HG03045 (cell line): ENCODE data around the gene PARP8.
"Not testable (repeated sequence)": the region's sequence is repeated elsewhere in the genome, so short reads cannot be mapped to it uniquely, and the experiment has no call there.

Experiments used
- ATAC-seq: cut with Tn5 transposase; IDR thresholded peaks from one replicate; pipeline ENCODE4 v1.9.1; 2021; ENCODE audit warnings: mild to moderate bottlenecking, moderate library complexity; ENCODE audit not compliant: unreplicated experiment

Gene PARP8

DNA sequence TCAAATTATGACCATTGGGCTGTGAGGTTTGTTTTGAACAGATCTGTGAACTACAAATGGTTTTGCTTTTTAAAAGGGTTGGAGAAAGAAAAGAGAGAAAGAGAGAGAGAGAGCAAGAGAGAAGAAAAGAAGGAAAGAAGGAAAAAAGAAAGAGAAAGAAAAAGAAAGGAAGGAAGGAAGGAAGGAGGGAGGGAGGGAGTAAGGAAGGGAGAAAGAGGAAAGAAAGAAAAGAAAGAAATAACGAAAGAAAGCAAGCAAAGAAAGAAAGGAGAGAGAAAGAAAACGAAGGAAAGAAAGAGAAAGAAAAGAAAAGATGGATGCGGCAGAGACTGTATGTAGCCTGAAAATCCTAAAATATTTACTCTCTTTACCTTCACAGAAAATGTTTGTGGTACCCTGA is 104.0 kb downstream of the PARP8 start:
- no peak for ATAC-seq

DNA sequence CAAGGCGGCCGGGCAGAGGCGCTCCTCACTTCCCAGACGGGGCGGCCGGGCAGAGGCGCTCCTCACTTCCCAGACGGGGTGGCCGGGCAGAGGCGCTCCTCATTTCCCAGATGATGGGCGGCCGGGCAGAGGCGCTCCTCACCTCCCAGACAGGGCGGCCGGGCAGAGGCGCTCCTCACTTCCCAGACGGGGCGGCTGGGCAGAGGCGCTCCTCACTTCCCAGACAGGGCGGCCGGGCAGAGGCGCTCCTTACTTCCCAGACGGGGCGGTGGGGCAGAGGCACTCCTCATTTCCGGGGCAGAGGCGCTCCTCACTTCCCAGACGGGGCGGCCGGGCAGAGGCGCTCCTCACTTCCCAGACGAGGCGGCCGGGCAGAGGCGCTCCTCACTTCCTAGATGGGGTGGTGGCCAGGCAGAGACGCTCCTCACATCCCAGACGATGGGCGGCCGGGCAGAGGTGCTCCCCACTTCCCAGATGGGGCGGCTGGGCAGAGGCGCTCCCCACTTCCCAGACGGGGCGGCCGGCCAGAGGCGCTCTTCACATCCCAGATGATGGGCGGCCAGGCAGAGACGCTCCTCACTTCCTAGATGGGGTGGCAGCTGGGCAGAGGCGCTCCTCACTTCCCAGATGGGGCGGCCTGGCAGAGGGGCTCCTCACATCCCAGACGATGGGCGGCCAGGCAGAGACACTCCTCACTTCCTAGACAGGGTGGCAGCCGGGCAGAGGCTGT is 108.2 kb downstream of the PARP8 start:
- ATAC-seq, result not testable (repeated sequence)

DNA sequence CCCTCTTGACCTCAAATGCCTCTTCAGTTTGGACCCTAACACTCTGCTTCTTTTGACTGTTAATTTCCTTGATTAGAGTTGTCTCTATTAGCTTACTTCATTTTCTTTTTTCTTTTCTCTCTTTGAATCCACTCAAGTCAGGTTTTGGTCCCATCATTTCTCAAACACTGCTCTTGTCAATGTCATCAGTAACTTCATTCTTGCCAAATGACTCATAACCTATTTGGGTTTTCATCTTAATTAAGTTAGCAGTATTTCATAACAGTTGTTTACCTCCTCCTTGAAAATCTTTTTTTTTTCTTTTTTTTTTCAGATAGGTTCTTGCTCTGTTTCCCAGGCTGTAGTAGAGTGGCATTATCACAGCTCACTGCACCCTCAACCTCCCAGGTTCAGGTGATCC is 119.6 kb downstream of the PARP8 start:
- ATAC-seq, result no peak

GRCh38 chr5:50791813-50792212 is 125.4 kb downstream of the PARP8 start:
- no peak for ATAC-seq

DNA sequence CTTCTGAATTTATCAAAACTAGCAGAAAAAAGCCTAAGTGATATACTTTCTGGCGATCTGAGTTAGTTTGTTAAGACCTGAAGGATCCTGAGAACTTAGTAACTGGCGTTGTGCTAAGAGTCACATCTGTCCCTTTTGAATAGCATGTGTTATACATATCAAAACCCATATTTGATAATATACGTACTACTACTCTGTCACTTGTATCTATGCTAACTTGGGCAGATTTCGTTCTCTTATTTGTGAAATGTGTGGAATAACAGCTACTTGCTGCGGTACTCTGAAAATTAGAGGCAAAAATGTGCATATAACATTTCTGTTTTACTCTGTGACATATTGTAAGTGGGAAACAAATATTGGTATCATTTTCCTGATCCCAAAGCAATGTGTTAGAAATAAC is 126.4 kb downstream of the PARP8 start:
- ATAC-seq, result no peak

GRCh38 chr5:50794812-50795211 is 128.4 kb downstream of the PARP8 start:
- no peak for ATAC-seq

DNA sequence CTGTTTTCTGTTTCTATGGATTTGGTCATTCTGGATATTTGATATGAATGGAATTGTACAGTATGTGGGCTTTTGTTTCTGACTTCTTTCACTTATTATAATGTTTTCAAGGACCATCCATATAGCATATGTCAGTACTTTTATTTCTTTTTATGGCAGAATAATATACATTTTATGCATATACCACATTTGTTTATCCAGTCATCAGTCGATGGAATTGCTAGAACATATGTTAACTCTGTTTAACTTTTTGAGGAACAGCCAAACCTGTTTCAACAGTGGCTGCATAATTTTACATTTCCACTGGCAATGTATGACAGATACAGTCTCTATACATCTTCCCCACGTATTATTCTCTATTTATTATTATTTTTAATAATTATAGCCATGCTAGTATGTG is 131.6 kb downstream of the PARP8 start:
- ATAC-seq, result no peak

- ATAC-seq, result no peak
Measured at GRCh38 chr5:50799596-50799995, 133.2 kb downstream of the PARP8 start.

DNA sequence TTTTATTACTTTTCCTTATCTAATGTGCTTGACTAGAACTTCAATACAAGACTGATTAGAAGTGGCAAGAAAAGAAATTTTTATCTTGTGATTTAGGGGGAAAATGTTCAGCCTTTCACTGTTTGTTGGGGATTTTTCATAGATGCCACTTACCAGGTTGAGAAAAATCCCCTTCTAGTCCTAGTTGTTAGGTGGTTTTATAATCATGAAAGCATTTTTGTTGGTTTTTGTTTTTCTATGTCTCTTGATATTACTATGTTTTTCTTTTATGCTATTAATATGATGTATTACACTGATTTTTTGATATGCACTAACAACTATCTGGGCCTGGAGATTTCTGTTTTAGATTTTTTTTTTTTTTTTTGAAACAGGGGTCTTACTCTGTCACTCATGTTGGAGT is 134.0 kb downstream of the PARP8 start:
- no peak for ATAC-seq

DNA sequence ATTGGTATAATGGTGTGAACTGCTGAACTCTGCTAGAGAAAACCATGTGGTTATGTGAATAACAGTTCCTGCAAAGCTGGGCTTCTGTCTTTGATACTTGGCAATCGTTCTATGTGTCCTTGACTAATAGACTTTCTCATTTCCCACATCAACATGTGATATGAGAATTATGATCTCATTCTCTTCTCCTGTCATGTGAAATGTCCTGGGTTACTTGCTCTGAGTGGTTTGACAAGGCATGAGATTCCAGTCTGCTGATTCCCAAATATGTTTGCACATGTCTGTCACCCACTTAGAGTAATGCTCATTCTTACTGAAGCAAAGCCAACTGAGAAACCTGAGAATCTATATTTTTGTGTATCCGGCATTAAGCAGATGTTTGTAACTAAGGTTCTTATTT is 141.2 kb downstream of the PARP8 start:
- ATAC-seq, result no peak

- ATAC-seq, result no peak
Measured at GRCh38 chr5:50808406-50808805, 142.0 kb downstream of the PARP8 start.

- ATAC-seq, result not testable (repeated sequence)
Measured at GRCh38 chr5:50811746-50812145, 145.3 kb downstream of the PARP8 start.

DNA sequence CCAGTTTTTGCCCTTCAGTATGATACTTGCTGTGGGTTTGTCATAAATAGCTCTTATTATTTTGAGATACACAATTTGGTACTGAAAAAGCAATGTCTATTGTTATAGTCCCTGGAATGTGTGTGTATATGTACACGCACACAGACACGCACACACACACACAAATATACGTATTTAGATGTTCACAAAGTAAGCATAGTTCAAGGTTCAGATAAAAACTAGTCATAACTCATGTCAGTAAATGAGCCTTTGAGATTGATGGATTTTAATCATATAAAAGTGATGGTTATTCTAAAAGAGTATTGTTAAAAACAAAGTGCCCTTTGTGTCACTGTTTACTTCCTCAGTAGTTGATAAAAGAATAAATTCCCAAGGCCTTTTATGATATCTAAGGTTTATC is 147.3 kb downstream of the PARP8 start:
- ATAC-seq, result no peak

DNA sequence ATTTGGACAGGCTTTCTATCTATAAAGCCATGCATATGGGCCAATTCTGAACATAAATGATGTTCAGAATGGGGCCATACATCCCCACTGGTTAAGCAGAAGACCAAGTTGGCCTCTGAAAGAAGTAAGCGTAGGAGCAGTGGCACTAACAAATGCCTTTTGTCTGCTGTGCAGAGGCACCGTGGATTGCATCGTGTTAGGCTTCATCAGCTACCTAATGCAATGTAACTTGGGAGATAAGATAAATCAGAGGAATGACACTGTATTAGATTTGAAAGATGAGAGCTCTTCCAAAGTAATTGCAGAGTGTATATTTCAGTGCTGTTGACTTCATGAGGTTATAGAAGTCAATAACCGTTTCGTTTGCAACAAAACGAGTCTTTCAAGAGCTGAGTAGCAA is 148.1 kb downstream of the PARP8 start:
- ATAC-seq, result no peak

GRCh38 chr5:50822046-50822445 is 155.6 kb downstream of the PARP8 start:
- ATAC-seq, result no peak

DNA sequence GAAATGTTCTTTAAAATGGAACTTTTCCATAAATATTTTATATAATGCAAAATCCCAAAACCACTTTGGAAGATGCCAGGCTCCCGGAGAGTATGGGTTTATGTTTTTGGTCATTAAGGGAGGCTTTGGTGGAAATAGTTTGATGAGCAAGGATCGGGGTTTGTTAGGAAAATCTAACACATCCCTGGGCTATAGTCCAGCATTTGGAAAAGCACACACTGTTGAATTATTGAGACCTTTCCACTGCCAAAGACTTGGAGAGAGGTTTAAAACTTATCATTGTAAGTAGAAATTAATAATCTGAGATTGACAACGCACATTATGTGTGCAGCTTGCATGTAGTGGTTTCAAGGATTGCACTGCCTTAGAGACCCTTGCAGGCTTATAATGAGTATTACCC is 156.3 kb downstream of the PARP8 start:
- no peak for ATAC-seq

DNA sequence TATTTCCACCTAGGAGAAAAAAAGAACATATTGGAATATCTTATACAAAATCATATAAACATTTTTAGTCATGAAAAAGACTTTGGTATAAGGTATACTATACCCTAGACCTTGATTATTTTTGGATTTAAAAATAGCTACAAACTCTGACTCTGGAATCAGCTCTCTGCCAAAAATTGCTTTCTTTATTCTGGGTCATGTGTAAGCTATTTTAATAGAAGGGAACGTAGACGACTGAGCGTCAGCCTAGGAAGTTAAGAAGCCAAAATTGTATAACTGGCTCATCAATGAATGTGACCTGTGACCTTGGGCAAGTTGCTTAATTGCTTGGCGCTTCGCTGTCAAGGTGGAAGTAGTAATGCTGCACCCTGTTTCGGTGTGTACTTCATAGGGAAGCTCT is 157.1 kb downstream of the PARP8 start:
- no peak for ATAC-seq

DNA sequence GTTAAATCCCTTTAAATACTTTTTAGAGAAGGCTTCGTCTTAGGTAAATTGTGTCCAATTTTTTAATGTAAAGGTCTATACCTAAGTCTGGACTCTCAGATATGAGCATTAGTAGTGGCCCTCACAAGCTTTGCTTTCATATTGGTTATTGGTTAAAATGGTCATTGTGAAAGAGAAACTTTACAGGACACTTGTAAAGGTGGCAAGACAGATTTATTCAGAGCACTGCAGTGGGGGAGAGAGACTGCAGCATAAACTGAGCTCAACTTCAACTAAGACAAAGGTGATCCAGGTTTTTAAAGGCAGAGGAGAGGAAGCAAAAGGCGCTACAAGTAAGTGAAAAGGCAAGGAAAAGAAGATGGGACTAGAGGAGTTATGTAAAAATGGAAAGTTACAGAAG is 157.7 kb downstream of the PARP8 start:
- ATAC-seq, result no peak

DNA sequence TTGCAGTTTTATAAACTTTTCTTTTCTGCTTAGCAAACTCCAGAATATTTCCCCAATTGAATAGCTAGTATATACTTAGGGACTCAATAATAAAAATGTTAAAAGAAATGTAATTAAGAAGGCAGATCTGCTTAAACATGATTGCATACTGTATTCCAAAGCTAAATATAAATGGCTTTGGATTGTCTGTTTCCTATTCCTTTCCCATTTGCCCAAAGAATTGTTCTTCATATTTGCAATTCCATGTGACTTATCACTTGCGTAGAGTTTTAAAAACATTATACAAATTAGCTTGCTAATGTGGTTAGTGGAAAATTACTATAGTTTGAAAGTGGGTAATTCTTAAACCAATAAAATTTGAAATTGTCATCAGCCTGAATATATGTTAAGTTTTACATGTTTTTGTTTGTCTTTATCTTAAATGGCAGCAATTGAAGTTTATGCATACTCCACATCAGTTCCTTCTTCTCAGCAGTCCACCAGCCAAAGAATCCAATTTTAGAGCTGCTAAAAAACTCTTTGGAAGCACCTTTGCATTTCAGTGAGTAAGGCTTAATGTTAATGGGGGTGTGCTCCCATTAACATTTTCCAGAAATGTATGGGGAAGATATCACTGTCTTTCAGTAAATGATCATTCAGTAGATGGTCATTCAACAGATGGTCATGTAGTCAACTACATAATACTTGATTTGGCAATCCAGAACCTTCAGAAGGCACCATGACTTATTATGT is 161.2 kb downstream of the PARP8 start:
- ATAC-seq, result no peak

- ATAC-seq, result no peak
Measured at GRCh38 chr5:50829023-50829422, 162.6 kb downstream of the PARP8 start.

DNA sequence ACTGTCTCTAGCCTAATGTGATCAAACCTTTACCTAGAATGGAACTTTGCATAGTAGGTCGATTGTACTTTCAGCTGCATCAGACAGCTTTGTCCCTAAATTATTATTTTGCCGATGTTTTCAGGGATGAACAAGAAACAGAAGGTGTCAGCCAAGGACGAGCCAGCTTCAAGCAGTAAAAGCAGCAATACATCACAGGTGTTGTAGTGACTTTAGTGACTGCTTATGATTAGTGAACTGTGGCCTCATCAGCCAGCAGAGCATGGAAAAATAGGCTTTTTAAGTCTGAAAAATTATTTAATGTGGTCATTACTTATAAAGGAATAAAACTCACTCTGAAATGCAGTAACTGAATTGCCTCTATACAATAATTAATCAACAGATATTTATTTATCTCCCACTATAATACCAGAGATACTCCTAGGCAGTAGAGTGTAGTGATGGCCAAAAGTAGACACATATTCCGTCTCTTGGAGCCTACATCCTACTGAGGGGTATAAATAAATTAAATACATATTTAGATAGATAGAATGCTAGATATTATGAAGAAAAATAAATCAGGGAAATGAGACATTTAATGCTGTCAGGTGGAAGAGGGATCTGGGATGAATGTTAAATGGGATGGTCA is 166.3 kb downstream of the PARP8 start:
- ATAC-seq, result no peak

DNA sequence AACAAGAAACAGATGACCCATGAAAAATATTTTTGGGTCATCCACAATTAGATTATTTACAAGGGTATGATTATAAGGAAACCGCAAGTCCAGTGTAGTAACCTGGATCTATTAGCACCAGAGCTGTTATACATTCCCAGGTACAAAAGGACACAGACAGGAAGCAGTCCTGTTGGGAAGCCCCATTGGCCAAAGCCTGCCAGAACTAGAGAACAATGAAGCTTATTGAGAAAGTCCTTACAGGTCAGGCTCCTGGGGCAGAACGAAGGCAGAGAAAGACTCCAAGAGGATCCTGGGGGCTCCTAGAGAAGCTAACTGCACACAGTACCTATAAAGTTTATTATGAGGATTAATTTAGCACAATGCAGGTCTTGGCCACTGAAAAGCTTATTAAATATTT is 169.9 kb downstream of the PARP8 start:
- ATAC-seq, result no peak
